Measurements from ENCODE around the gene TDP1. TPM values are rescaled to one million over a fixed set of nuclear protein-coding genes. Genes with fewer than 3 reads are reported as not detected.

The TDP1 gene
- total and polyA plus RNA-seq, 2 donors (not counting 1 experiment from before 2014, with no cell fraction given) = 20.5 to 55.9 TPM

DNA sequence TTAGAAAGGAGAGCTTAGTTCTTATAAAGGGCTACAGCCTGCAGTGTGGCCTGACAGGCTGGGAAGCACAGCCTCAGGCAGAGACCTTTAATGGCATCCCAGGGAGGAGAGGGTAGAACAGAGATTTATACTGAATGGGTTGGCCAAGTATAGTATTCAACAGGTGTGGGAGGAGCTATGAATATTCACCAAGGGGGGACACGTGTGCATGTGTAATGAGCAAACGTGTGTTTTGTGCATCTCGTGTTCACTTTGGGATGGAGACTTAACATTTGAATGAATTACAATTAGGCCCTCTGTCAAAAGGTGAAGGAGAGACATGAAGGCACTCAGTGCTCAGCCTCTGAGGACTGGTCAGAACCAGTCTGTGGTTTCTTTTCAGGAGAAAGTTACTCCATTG, 5.2 kb downstream of the TDP1 start:
- ATAC-seq (ENCODE audit: low read depth) (no peak), DNase-seq (no peak)
- H3K27me3 Mint-ChIP-seq = no peaks in the 10 kb centered on the region
- H3K4me3 ChIP-seq (ENCODE audit: control extremely low read depth in 1 of 5, extremely low read depth in 1 of 5, insufficient read depth in 1 of 5, low read depth in 2 of 5, low read length in 4 of 5) = no peak overlapping the region
- 100% methylated on average over 3 of the region's 3 CpGs for WGBS (ENCODE audit: insufficient coverage)
- peaks cover 14 to 16% of the 10 kb centered on the region in 2 donors for H3K4me1 ChIP-seq (ENCODE audit: control insufficient read depth in 2 of 2, insufficient read depth in 2 of 2, low read length in 2 of 2)
- no peaks in the 10 kb centered on the region for H3K9me3 Mint-ChIP-seq (ENCODE audit: insufficient read depth)
- intact Hi-C loops (cut with micrococcal nuclease) = no loop called here
- CTCF ChIA-PET = interaction anchor here (2.4 to 5.2 kb wide), 2 partner anchors 12 to 22 kb away, joined by 8 to 24 read pairs; no protein-coding TSS in a partner anchor
- H3K79me2 ChIP-seq (ENCODE audit: control insufficient read depth, insufficient read depth, low read length) = peaks cover 61% of the 10 kb centered on the region
- H3K27ac Mint-ChIP-seq = no peak overlapping the region
- H3K4me3 Mint-ChIP-seq = no peak overlapping the region
- no peak overlapping the region for H2AFZ ChIP-seq (ENCODE audit: insufficient read depth, low read depth, low read length, poor library complexity, severe bottlenecking)
- H3K27me3 ChIP-seq (replicated peaks in 1 of 4; ENCODE audit: control extremely low read depth in 1 of 4, control insufficient read depth in 3 of 4, insufficient read depth in 4 of 4, low read length in 3 of 4) = no peaks in the 10 kb centered on the region
- peaks cover 0 to 30% of the 10 kb centered on the region in 2 experiments for H3K36me3 ChIP-seq (replicated peaks in 1 of 2; ENCODE audit: control extremely low read depth in 1 of 2, control insufficient read depth in 1 of 2, extremely low read depth in 1 of 2, insufficient read depth in 2 of 2, low read length in 1 of 2)
- TF ChIP-seq EZH2 (IDR thresholded peaks at IDR 0.05; ENCODE audit: borderline replicate concordance, insufficient read depth, low read depth, low read length, poor library complexity, severe bottlenecking) = no peak
- TF ChIP-seq, protein P1, sequence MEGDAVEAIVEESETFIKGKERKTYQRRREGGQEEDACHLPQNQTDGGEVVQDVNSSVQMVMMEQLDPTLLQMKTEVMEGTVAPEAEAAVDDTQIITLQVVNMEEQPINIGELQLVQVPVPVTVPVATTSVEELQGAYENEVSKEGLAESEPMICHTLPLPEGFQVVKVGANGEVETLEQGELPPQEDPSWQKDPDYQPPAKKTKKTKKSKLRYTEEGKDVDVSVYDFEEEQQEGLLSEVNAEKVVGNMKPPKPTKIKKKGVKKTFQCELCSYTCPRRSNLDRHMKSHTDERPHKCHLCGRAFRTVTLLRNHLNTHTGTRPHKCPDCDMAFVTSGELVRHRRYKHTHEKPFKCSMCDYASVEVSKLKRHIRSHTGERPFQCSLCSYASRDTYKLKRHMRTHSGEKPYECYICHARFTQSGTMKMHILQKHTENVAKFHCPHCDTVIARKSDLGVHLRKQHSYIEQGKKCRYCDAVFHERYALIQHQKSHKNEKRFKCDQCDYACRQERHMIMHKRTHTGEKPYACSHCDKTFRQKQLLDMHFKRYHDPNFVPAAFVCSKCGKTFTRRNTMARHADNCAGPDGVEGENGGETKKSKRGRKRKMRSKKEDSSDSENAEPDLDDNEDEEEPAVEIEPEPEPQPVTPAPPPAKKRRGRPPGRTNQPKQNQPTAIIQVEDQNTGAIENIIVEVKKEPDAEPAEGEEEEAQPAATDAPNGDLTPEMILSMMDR (IDR thresholded peaks at IDR 0.05) = no peak
- H3K27ac ChIP-seq (ENCODE audit: low read length in 2 of 2) = no peak overlapping the region
- peaks cover 16% of the 10 kb centered on the region for H4K20me1 ChIP-seq (ENCODE audit: control insufficient read depth, insufficient read depth, low read length, poor library complexity, severe bottlenecking)
- peaks cover 0 to 9% (median 6%) of the 10 kb centered on the region in 3 donors for H3K9me3 ChIP-seq (ENCODE audit: control extremely low read depth in 1 of 3, control insufficient read depth in 2 of 3, insufficient read depth in 1 of 3, low read length in 2 of 3)
- no peak overlapping the region for H3K4me2 ChIP-seq (replicated peaks; ENCODE audit: low read depth, low read length, poor library complexity, severe bottlenecking)
- H3K9ac ChIP-seq (ENCODE audit: low read length) = no peak overlapping the region
- POLR2A ChIA-PET = no interaction called here
- H3K4me1 Mint-ChIP-seq = peaks cover 38% of the 10 kb centered on the region

DNA sequence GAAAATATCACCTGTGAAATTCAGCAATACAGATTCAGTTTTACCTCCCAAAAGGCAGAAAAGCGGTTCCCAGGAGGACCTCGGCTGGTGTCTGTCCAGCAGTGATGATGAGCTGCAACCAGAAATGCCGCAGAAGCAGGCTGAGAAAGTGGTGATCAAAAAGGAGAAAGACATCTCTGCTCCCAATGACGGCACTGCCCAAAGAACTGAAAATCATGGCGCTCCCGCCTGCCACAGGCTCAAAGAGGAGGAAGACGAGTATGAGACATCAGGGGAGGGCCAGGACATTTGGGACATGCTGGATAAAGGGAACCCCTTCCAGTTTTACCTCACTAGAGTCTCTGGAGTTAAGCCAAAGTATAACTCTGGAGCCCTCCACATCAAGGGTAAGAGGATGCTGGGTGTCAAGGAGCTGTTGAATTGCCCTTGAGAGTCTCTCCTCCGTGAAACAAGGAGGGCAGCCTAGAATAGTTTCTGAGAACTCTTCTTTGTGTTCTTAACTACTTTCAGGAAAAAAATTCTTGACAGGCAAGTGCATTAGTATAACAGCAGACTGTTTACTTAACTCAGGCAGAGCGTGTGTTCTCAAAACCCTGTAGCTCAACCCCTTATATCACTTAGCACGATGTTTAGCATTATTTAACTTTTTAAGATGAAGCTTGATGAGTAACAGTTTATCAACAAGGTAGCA, 7.7 kb downstream of the TDP1 start:
- H3K9me3 Mint-ChIP-seq (ENCODE audit: insufficient read depth) = no peaks in the 10 kb centered on the region
- Histone ChIP-seq H3K27ac (ENCODE audit: low read length in 2 of 2) (no peak overlapping the region), H3K9me3 (ENCODE audit: control extremely low read depth in 1 of 3, control insufficient read depth in 2 of 3, insufficient read depth in 1 of 3, low read length in 2 of 3) (peaks cover 0 to under 1% (median under 1%) of the 10 kb centered on the region in 3 donors), H3K4me1 (ENCODE audit: control insufficient read depth in 2 of 2, insufficient read depth in 2 of 2, low read length in 2 of 2) (peaks cover 0 to 4% of the 10 kb centered on the region in 2 donors), H3K27me3 (replicated peaks in 1 of 4; ENCODE audit: control extremely low read depth in 1 of 4, control insufficient read depth in 3 of 4, insufficient read depth in 4 of 4, low read length in 3 of 4) (no peaks in the 10 kb centered on the region), H3K4me2 (replicated peaks; ENCODE audit: low read depth, low read length, poor library complexity, severe bottlenecking) (no peak overlapping the region), H4K20me1 (ENCODE audit: control insufficient read depth, insufficient read depth, low read length, poor library complexity, severe bottlenecking) (peaks cover 4% of the 10 kb centered on the region), H3K79me2 (ENCODE audit: control insufficient read depth, insufficient read depth, low read length) (peaks cover 43% of the 10 kb centered on the region), H2AFZ (ENCODE audit: insufficient read depth, low read depth, low read length, poor library complexity, severe bottlenecking) (no peak overlapping the region), H3K36me3 (replicated peaks in 1 of 2; ENCODE audit: control extremely low read depth in 1 of 2, control insufficient read depth in 1 of 2, extremely low read depth in 1 of 2, insufficient read depth in 2 of 2, low read length in 1 of 2) (peaks cover 4 to 46% of the 10 kb centered on the region in 2 experiments), H3K4me3 (ENCODE audit: control extremely low read depth in 1 of 5, extremely low read depth in 1 of 5, insufficient read depth in 1 of 5, low read depth in 2 of 5, low read length in 4 of 5) (no peak overlapping the region), H3K9ac (ENCODE audit: low read length) (no peak overlapping the region)
- TF ChIP-seq, protein P1 (IDR thresholded peaks at IDR 0.05) = no peak
- TF ChIP-seq EZH2 (IDR thresholded peaks at IDR 0.05; ENCODE audit: borderline replicate concordance, insufficient read depth, low read depth, low read length, poor library complexity, severe bottlenecking) = no peak
- no peak overlapping the region for H3K4me3 Mint-ChIP-seq
- no peaks in the 10 kb centered on the region for H3K27me3 Mint-ChIP-seq
- POLR2A ChIA-PET = no interaction called here
- H3K27ac Mint-ChIP-seq = no peak overlapping the region
- peaks cover 18% of the 10 kb centered on the region for H3K4me1 Mint-ChIP-seq
- CTCF ChIA-PET = interaction anchor here (5.2 kb wide), 1 partner anchor 10 kb away, joined by 24 read pairs; no protein-coding TSS in a partner anchor
- WGBS (ENCODE audit: insufficient coverage) = 72% methylated on average over 6 of the region's 10 CpGs
- DNase-seq = no peak
- no peak for ATAC-seq (ENCODE audit: low read depth)
- intact Hi-C loops (cut with micrococcal nuclease) = no loop called here

Measured in B cell (primary cell).